ENCODE data around the gene TMEM42.

GRCh38 chr3:44913868-44914468, 52.3 kb downstream of the TMEM42 start:
- TF ChIP-seq CTCF (IDR thresholded peaks at IDR 0.05) (peak; percentile 83), ELF4 (CRISPR knock-in tag; IDR thresholded peaks at IDR 0.05; ENCODE audit: low read depth) (no peak), ZNF138 (CRISPR knock-in tag; conservative IDR thresholded peaks at IDR 0.05) (no peak), ZNF219 (CRISPR knock-in tag; IDR thresholded peaks at IDR 0.05; ENCODE audit: borderline replicate concordance) (no peak)
- TF ChIP-seq, protein P1, sequence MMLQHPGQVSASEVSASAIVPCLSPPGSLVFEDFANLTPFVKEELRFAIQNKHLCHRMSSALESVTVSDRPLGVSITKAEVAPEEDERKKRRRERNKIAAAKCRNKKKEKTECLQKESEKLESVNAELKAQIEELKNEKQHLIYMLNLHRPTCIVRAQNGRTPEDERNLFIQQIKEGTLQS (CRISPR knock-in tag; conservative IDR thresholded peaks at IDR 0.05), result no peak
- TF ChIP-seq, protein P2, sequence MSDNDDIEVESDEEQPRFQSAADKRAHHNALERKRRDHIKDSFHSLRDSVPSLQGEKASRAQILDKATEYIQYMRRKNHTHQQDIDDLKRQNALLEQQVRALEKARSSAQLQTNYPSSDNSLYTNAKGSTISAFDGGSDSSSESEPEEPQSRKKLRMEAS (CRISPR knock-in tag; IDR thresholded peaks at IDR 0.05), result no peak
